BE2C (cell line): ENCODE results near the gene WDR4.
"Not testable (repeated sequence)": the region's sequence is repeated elsewhere in the genome, so short reads cannot be mapped to it uniquely, and the experiment has no call there.

ENCODE experiments used
- DNase-seq: peaks from one replicate; pipeline ENCODE4 v3.0.0-alpha.2; 2020
- H3K27me3 ChIP-seq: fragments of 250-450 bp; sonication (Bioruptor Pico); 2 replicates; pipeline ENCODE4 v1.5.1; 2020; ENCODE audit warnings: mild to moderate bottlenecking
- H3K36me3 ChIP-seq: fragments of 250-450 bp; sonication (Bioruptor Pico); 2 replicates; pipeline ENCODE4 v1.5.1; 2020; ENCODE audit warnings: mild to moderate bottlenecking
- H3K4me1 ChIP-seq: fragments of 250-450 bp; sonication (Bioruptor Pico); 2 replicates; pipeline ENCODE4 v1.5.1; 2020
- H3K4me3 ChIP-seq: 2 replicates; pipeline ENCODE4 v1.5.1; 2011; ENCODE audit warnings: low read depth, low read length
- H3K9me3 ChIP-seq: fragments of 250-450 bp; sonication (Bioruptor Pico); 2 replicates; pipeline ENCODE4 v1.5.1; 2020
- CTCF ChIP-seq: IDR thresholded peaks from 2 replicates; pipeline ENCODE4 v1.5.1; 2012; ENCODE audit warnings: mild to moderate bottlenecking, low read depth, low read length

Gene WDR4

GRCh38 chr21:42835211-42835610 is 44.1 kb downstream of the WDR4 start:
- H3K4me1 ChIP-seq, result 0 out of 2 replicates have a peak, but pooled peaks cover 3% of the 10 kb centered on the region
- no peaks in the 10 kb centered on the region for H3K27me3 ChIP-seq
- H3K4me3 ChIP-seq, result no peak overlapping the region
- no peaks in the 10 kb centered on the region for H3K9me3 ChIP-seq
- no peak for TF ChIP-seq CTCF
- peaks cover 16% of the 10 kb centered on the region for H3K36me3 ChIP-seq
- no peak for DNase-seq

GRCh38 chr21:42834726-42835191 is 44.6 kb downstream of the WDR4 start:
- Histone ChIP-seq H3K4me3 (no peak overlapping the region), H3K9me3 (no peaks in the 10 kb centered on the region), H3K27me3 (no peaks in the 10 kb centered on the region), H3K4me1 (0 out of 2 replicates have a peak, but pooled peaks cover 3% of the 10 kb centered on the region), H3K36me3 (peaks cover 11% of the 10 kb centered on the region)
- TF ChIP-seq CTCF, result no peak
- no peak for DNase-seq

- H3K27me3 ChIP-seq, result no peaks in the 10 kb centered on the region; the same call in 1 of the 2 replicates
- no peak overlapping the region for H3K4me3 ChIP-seq
- peaks cover 5% of the 10 kb centered on the region for H3K36me3 ChIP-seq
- TF ChIP-seq CTCF, result no peak
- H3K4me1 ChIP-seq, result 0 out of 2 replicates have a peak, but pooled peaks cover 3% of the 10 kb centered on the region
- DNase-seq, result no peak
- no peaks in the 10 kb centered on the region for H3K9me3 ChIP-seq
These were observed 45.2 kb downstream of the WDR4 start for GRCh38 chr21:42833859-42834725.

GRCh38 chr21:42833439-42833815 is 45.9 kb downstream of the WDR4 start:
- DNase-seq, result peak; percentile 56
- Histone ChIP-seq H3K9me3 (no peaks in the 10 kb centered on the region), H3K4me1 (0 out of 2 replicates have a peak, but pooled peaks cover 3% of the 10 kb centered on the region), H3K36me3 (no peaks in the 10 kb centered on the region), H3K27me3 (no peaks in the 10 kb centered on the region; the same call in 1 of the 2 replicates), H3K4me3 (no peak overlapping the region)
- TF ChIP-seq CTCF, result peak; percentile 58

- not testable (repeated sequence) for DNase-seq, H3K36me3 ChIP-seq, H3K4me1 ChIP-seq, H3K4me3 ChIP-seq, H3K9me3 ChIP-seq, H3K27me3 ChIP-seq
These were observed 47.1 kb downstream of the WDR4 start for GRCh38 chr21:42832321-42832630.

- no peak overlapping the region for H3K4me3 ChIP-seq
- 0 out of 2 replicates have a peak, but pooled peaks cover 3% of the 10 kb centered on the region for H3K4me1 ChIP-seq
- no peaks in the 10 kb centered on the region; the same call in 1 of the 2 replicates for H3K27me3 ChIP-seq
- TF ChIP-seq CTCF, result peak; percentile 20; the same call in 1 of the 2 replicates
- H3K9me3 ChIP-seq, result no peaks in the 10 kb centered on the region
- DNase-seq, result no peak
- H3K36me3 ChIP-seq, result no peaks in the 10 kb centered on the region
These were observed 48.6 kb downstream of the WDR4 start for GRCh38 chr21:42830456-42831455.
